Measurements from ENCODE around the gene MMADHC.

DNA sequence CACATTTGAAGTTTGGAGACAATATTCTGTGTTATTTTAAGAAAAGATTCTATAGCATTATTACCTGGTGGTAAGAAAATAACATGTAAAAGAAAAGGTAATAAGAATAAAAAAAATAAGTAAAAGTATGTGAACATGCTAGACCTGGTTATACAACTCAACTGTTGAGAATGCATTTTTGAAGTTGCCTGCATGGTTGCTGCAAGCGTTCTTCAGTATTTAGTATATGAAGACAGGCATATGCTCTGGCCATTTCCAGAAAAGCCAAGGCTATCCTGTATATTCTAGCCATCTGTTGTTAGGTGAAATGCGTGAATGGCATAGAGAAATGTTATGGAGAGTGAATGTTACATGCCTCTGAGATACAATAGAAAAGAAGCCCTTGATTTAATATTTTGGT lies 6.8 kb upstream of the MMADHC start:
- TF ChIP-seq, protein P1, sequence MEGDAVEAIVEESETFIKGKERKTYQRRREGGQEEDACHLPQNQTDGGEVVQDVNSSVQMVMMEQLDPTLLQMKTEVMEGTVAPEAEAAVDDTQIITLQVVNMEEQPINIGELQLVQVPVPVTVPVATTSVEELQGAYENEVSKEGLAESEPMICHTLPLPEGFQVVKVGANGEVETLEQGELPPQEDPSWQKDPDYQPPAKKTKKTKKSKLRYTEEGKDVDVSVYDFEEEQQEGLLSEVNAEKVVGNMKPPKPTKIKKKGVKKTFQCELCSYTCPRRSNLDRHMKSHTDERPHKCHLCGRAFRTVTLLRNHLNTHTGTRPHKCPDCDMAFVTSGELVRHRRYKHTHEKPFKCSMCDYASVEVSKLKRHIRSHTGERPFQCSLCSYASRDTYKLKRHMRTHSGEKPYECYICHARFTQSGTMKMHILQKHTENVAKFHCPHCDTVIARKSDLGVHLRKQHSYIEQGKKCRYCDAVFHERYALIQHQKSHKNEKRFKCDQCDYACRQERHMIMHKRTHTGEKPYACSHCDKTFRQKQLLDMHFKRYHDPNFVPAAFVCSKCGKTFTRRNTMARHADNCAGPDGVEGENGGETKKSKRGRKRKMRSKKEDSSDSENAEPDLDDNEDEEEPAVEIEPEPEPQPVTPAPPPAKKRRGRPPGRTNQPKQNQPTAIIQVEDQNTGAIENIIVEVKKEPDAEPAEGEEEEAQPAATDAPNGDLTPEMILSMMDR (IDR thresholded peaks at IDR 0.05; ENCODE audit: poor library complexity), result no peak
- TF ChIP-seq EZH2 (IDR thresholded peaks at IDR 0.05; ENCODE audit: borderline replicate concordance) (no peak), EZH2phosphoT487 (IDR thresholded peaks at IDR 0.05; ENCODE audit: low read depth, severe bottlenecking, unreplicated experiment) (no peak)

All from hepatocyte (in vitro differentiated cells).